ENCODE measurements around the gene TMEM125. TPM values are rescaled to one million over a fixed set of nuclear protein-coding genes. Genes with fewer than 3 reads are reported as not detected.
A peak's percentile ranks its signal among the peaks of the same experiment; 100 is the strongest.

Gene TMEM125
- total RNA-seq, 1 donor from 2014 or later, result 41.1 TPM

- Mint-ChIP-seq H3K36me3 (ENCODE audit: insufficient read depth) (no peaks in the 10 kb centered on the region), H3K9me3 (ENCODE audit: low read depth) (peaks cover 3% of the 10 kb centered on the region), H3K4me1 (ENCODE audit: low read depth) (peaks cover 23% of the 10 kb centered on the region), H3K27ac (peak overlapping the region; percentile 35), H3K27me3 (peaks cover 14% of the 10 kb centered on the region), H3K4me3 (ENCODE audit: low read depth) (no peak overlapping the region)
- no peak for DNase-seq (ENCODE audit: low spot score, unreplicated experiment)
- no peak for TF ChIP-seq CTCF (IDR thresholded peaks at IDR 0.05; ENCODE audit: unreplicated experiment)
These were observed 33.9 kb downstream of the TMEM125 start for GRCh38 chr1:43303471-43304313.

- Mint-ChIP-seq H3K27ac (peak overlapping the region; percentile 35), H3K9me3 (ENCODE audit: low read depth) (peaks cover 3% of the 10 kb centered on the region), H3K4me1 (ENCODE audit: low read depth) (peaks cover 23% of the 10 kb centered on the region), H3K27me3 (peaks cover 14% of the 10 kb centered on the region), H3K4me3 (ENCODE audit: low read depth) (no peak overlapping the region), H3K36me3 (ENCODE audit: insufficient read depth) (no peaks in the 10 kb centered on the region)
- no peak for TF ChIP-seq CTCF (IDR thresholded peaks at IDR 0.05; ENCODE audit: unreplicated experiment)
- no peak for DNase-seq (ENCODE audit: low spot score, unreplicated experiment)
These were observed 34.5 kb downstream of the TMEM125 start for GRCh38 chr1:43304314-43304681.

- H3K4me1 Mint-ChIP-seq (ENCODE audit: low read depth), result peaks cover 23% of the 10 kb centered on the region
- no peak for TF ChIP-seq CTCF (IDR thresholded peaks at IDR 0.05; ENCODE audit: unreplicated experiment)
These were observed 35.1 kb downstream of the TMEM125 start for GRCh38 chr1:43304771-43305300.

GRCh38 chr1:43305461-43305860 lies 35.7 kb downstream of the TMEM125 start:
- H3K9me3 Mint-ChIP-seq (ENCODE audit: low read depth), result peaks cover 3% of the 10 kb centered on the region
- no peak overlapping the region for H3K27ac Mint-ChIP-seq

More at GRCh38 chr1:43304771-43305300, 35.1 kb downstream of the TMEM125 start:
- Mint-ChIP-seq H3K27me3 (peaks cover 14% of the 10 kb centered on the region), H3K9me3 (ENCODE audit: low read depth) (peaks cover 3% of the 10 kb centered on the region), H3K4me3 (ENCODE audit: low read depth) (no peak overlapping the region), H3K36me3 (ENCODE audit: insufficient read depth) (no peaks in the 10 kb centered on the region), H3K27ac (no peak overlapping the region)
- DNase-seq (ENCODE audit: low spot score, unreplicated experiment), result no peak

More at GRCh38 chr1:43305461-43305860, 35.7 kb downstream of the TMEM125 start:
- no peak for TF ChIP-seq CTCF (IDR thresholded peaks at IDR 0.05; ENCODE audit: unreplicated experiment)
- H3K4me1 Mint-ChIP-seq (ENCODE audit: low read depth), result peaks cover 23% of the 10 kb centered on the region
- H3K4me3 Mint-ChIP-seq (ENCODE audit: low read depth), result no peak overlapping the region
- H3K36me3 Mint-ChIP-seq (ENCODE audit: insufficient read depth), result no peaks in the 10 kb centered on the region
- no peak for DNase-seq (ENCODE audit: low spot score, unreplicated experiment)
- peaks cover 14% of the 10 kb centered on the region for H3K27me3 Mint-ChIP-seq
